Urinary bladder (tissue), 4 donors: Measurements from ENCODE around the gene TSPAN32. TPM values are rescaled to one million over a fixed set of nuclear protein-coding genes. Genes with fewer than 3 reads are reported as not detected.
"Not testable (repeated sequence)": the region's sequence is repeated elsewhere in the genome, so short reads cannot be mapped to it uniquely, and the experiment has no call there.

ENCODE experiments used
- DNase-seq: peaks from one replicate; pipeline ENCODE4 v3.0.0-alpha.2; 2015; ENCODE audit errors: extremely low spot score
- H3K27ac ChIP-seq: one replicate; pipeline ENCODE4 v1.5.1; 2013; ENCODE audit warnings: low read depth, mild to moderate bottlenecking, moderate library complexity
- H3K36me3 ChIP-seq: one replicate; pipeline ENCODE4 v1.6.1; 2013; ENCODE audit warnings: mild to moderate bottlenecking, moderate library complexity; ENCODE audit not compliant: insufficient read depth
- H3K4me1 ChIP-seq: one replicate; pipeline ENCODE4 v1.6.1; 2013; ENCODE audit warnings: mild to moderate bottlenecking, moderate library complexity; ENCODE audit not compliant: insufficient read depth
- H3K4me3 ChIP-seq: one replicate; pipeline ENCODE4 v1.5.1; 2013; ENCODE audit warnings: low read depth, low read length
- WGBS: extraction: QIAGEN DNeasy Blood & Tissue Kit; methylation state at CpG from one replicate; pipeline ENCODE4 v1.1.7; 2013; 5-methylcytosine and 5-hydroxymethylcytosine counted together
- polyA plus RNA-seq: library from polyadenylated mRNA; stranded (reverse); fragments of 200-250 nt; gene quantifications from one replicate; pipeline ENCODE4 v1.2.3, GENCODE V29; 2013
- total RNA-seq: library from RNA; depleted of rRNA; stranded (reverse); fragments of >200 nt; gene quantifications from one replicate; pipeline ENCODE4 v1.2.3, GENCODE V29; 2014
- donor health status: healthy with polysubstance abuse.
- donor health status: healthy.

Gene TSPAN32
- total and polyA plus RNA-seq, 2 donors = 1.7 to 1.9 TPM

GRCh38 chr11:2329551-2329950 is 27.7 kb downstream of the TSPAN32 start:
- H3K4me3 ChIP-seq = no peak overlapping the region
- WGBS = 94% methylated on average over 9 of the region's 9 CpGs

GRCh38 chr11:2330696-2331095 is 28.9 kb downstream of the TSPAN32 start:
- H3K36me3 ChIP-seq = no peaks in the 10 kb centered on the region
- no peak overlapping the region for H3K27ac ChIP-seq
- no peak for DNase-seq
- no peak overlapping the region for H3K4me3 ChIP-seq
- H3K4me1 ChIP-seq = no peaks in the 10 kb centered on the region
- WGBS = 92% methylated on average over 6 of the region's 6 CpGs

More at GRCh38 chr11:2329551-2329950, 27.7 kb downstream of the TSPAN32 start:
- Histone ChIP-seq H3K4me1 (no peaks in the 10 kb centered on the region), H3K27ac (no peak overlapping the region), H3K36me3 (no peaks in the 10 kb centered on the region)
- no peak for DNase-seq

- no peaks in the 10 kb centered on the region for H3K4me1 ChIP-seq
- 95% methylated on average over 5 of the region's 5 CpGs for WGBS
Measured at GRCh38 chr11:2331404-2331803, 29.6 kb downstream of the TSPAN32 start.

GRCh38 chr11:2332569-2332968 is 30.8 kb downstream of the TSPAN32 start:
- not testable (repeated sequence) for DNase-seq

More at GRCh38 chr11:2331404-2331803, 29.6 kb downstream of the TSPAN32 start:
- no peak for DNase-seq
- no peaks in the 10 kb centered on the region for H3K36me3 ChIP-seq
- H3K27ac ChIP-seq = no peak overlapping the region
- H3K4me3 ChIP-seq = no peak overlapping the region

DNA sequence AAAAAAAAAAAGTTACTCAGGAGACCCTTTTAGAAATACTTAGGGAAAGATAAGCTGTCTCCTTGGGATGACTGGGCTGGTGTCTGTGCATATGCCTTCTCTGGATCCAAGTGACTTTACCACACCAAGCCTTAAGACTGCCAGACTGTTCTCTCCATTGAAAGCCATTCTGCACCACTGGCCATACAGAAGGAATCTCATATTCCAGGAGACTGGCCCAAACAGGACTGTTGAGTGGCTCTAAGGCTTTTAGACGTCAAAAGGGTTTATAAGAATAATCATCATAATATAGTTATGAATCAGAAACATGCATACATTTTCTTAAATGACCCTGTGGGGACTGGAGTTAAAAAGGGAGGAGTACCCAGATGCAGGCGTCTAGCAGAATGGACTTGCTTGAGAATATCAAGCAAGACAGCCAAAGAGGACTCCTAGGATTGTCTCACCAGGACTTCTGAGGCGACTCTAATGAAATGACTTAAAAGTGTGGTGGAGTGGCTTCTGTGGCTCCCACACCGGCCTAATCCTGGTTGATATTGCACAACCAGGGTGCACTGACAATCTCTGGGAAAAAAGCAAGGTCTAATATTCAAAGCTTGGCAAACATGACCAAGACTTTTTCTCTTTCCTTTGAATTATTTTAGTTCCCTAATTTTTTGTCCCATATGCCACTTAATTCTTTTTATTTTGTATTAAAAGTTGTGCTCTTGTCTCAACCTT is 31.8 kb downstream of the TSPAN32 start:
- 89% methylated on average over 2 of the region's 4 CpGs for WGBS
- H3K4me3 ChIP-seq, H3K36me3 ChIP-seq, DNase-seq, H3K4me1 ChIP-seq, H3K27ac ChIP-seq: not testable (repeated sequence)

More at GRCh38 chr11:2332569-2332968, 30.8 kb downstream of the TSPAN32 start:
- WGBS = 95% methylated on average over 16 of the region's 29 CpGs
- H3K36me3 ChIP-seq, H3K4me3 ChIP-seq, H3K4me1 ChIP-seq, H3K27ac ChIP-seq: not testable (repeated sequence)

GRCh38 chr11:2335286-2335685 is 33.5 kb downstream of the TSPAN32 start:
- not testable (repeated sequence) for H3K4me1 ChIP-seq, H3K36me3 ChIP-seq
- 91% methylated on average over 18 of the region's 18 CpGs for WGBS

GRCh38 chr11:2338760-2339159 is 36.9 kb downstream of the TSPAN32 start:
- not testable (repeated sequence) for H3K36me3 ChIP-seq, H3K27ac ChIP-seq, DNase-seq, H3K4me3 ChIP-seq, H3K4me1 ChIP-seq
- 83% methylated on average over 8 of the region's 8 CpGs for WGBS

More at GRCh38 chr11:2335286-2335685, 33.5 kb downstream of the TSPAN32 start:
- not testable (repeated sequence) for H3K27ac ChIP-seq, H3K4me3 ChIP-seq, DNase-seq

- H3K4me1 ChIP-seq = no peaks in the 10 kb centered on the region
- H3K36me3 ChIP-seq = no peaks in the 10 kb centered on the region
- DNase-seq = no peak
- H3K4me3 ChIP-seq = no peak overlapping the region
- 92% methylated on average over 3 of the region's 3 CpGs for WGBS
- H3K27ac ChIP-seq = no peak overlapping the region
Measured at GRCh38 chr11:2342557-2342956, 40.7 kb downstream of the TSPAN32 start.

DNA sequence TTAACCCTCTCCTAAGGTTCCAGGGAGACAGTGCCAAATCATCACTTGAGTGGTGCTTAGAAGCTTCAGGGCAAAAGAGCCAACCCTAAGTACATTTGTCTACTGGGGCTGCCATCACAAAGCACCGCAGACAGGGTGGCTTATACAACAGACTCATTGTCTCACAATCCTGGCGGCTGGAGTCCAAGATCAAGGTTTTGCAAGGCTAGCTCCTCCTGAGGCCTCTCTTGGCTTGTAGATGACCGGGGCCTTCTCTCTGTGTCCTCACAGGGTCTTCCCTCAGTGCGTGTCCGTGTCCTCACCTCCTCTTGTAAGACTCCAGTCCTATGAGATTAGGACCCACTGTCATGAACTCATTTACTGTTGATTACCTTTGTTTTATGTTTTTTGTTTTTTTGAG is 41.2 kb downstream of the TSPAN32 start:
- H3K4me3 ChIP-seq = no peak overlapping the region
- 93% methylated on average over 5 of the region's 5 CpGs for WGBS
- DNase-seq = no peak
- no peak overlapping the region for H3K27ac ChIP-seq
- H3K36me3 ChIP-seq = no peaks in the 10 kb centered on the region
- H3K4me1 ChIP-seq = no peaks in the 10 kb centered on the region

DNA sequence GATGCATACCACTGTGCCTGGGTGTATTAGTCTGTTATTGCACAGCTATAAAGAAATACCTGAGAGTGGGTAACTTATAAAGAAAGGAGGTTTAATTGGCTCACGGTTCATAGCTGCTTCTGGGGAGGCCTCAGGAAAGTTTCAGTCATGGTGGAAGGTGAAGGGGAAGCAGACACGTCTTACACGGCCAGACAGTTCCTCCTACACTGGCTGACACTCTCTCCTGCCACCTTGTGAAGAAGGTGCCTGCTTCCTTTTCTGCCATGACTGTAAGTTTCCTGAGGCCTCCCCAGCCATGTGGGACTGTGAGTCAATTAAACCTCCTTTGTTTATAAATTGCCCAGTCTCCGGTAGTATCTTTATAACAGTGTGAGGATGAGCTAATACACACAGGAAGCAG is 41.7 kb downstream of the TSPAN32 start:
- Histone ChIP-seq H3K27ac (no peak overlapping the region), H3K4me3 (no peak overlapping the region), H3K36me3 (no peaks in the 10 kb centered on the region), H3K4me1 (no peaks in the 10 kb centered on the region)
- no peak for DNase-seq
- 82% methylated on average over 4 of the region's 4 CpGs for WGBS

GRCh38 chr11:2345050-2345449 is 43.2 kb downstream of the TSPAN32 start:
- 89% methylated on average over 2 of the region's 2 CpGs for WGBS
- no peak overlapping the region for H3K4me3 ChIP-seq
- no peak for DNase-seq
- H3K27ac ChIP-seq = no peak overlapping the region
- no peaks in the 10 kb centered on the region for H3K36me3 ChIP-seq
- no peaks in the 10 kb centered on the region for H3K4me1 ChIP-seq

GRCh38 chr11:2346014-2346413 is 44.2 kb downstream of the TSPAN32 start:
- Histone ChIP-seq H3K4me3 (no peak overlapping the region), H3K4me1 (no peaks in the 10 kb centered on the region), H3K27ac (no peak overlapping the region), H3K36me3 (no peaks in the 10 kb centered on the region)
- DNase-seq = no peak
- 91% methylated on average over 4 of the region's 4 CpGs for WGBS

DNA sequence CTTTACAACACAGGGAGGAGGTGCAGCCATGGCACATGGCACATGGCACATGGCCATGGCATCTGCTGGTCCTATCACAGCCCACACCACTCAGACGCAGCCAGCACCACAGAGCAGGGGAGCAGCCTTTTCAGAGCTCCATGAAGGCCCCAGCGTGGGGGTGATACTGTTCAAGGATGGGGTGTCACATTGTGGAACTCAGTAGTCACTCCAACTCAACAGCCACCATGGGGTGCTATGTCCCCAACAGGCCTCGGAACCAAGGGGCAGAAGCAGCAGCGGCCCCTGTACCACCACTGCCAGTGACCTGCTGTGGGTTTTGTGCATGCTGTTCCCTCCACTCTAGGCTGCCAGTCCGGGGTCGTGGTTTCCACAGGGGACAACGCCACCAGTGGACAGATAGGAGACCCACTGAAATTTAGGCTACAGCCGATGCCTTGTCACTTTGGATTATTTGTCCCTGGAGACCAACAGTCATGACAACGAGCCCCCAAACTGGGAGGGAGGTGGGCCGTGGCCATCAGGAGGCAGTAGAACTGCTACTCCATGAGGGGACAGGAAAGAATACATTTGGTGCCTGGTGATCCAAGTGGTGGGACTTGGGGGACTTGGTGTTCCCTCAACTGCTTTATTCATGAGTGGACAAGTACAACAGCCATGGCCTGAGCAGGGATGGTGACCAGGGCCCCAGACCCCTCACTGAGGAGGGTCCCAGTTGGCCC is 44.9 kb downstream of the TSPAN32 start:
- Histone ChIP-seq H3K27ac (no peak overlapping the region), H3K36me3 (no peaks in the 10 kb centered on the region), H3K4me3 (no peak overlapping the region), H3K4me1 (no peaks in the 10 kb centered on the region)
- DNase-seq = no peak
- WGBS = 85% methylated on average over 10 of the region's 10 CpGs

DNA sequence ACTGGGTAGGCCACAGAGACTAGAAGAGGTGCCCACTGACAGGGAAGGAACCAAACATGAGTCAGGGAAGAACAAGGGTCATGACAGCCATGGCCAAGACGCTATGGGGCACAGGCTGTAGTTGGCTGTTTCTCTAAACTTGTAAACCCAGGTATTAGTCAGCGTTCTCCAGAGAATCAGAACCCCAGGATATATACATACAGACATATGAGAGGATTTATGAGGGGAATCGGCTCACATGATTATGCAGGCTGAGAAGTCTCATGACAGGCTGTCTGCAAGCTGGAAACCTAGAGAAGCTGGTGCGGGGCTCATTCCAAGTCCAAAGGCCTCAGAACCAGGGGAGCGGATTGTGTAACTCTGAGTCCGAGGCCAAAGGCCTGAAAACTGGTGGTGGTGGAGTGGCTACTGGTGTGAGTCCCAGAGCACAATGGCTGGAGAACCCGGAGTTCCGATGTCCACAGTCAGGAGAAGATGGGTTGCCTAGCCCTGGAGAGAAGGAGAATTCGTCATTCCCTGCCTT is 45.6 kb downstream of the TSPAN32 start:
- WGBS = 92% methylated on average over 9 of the region's 9 CpGs

More for the DNA sequence above, 45.6 kb downstream of the TSPAN32 start:
- DNase-seq = no peak
- H3K27ac ChIP-seq = no peak overlapping the region
- H3K4me3 ChIP-seq = no peak overlapping the region
- H3K36me3 ChIP-seq = no peaks in the 10 kb centered on the region
- no peaks in the 10 kb centered on the region for H3K4me1 ChIP-seq
